GM18519 (cell line): ENCODE data around the gene MXI1.

Experiments
- ATAC-seq: cut with Tn5 transposase; IDR thresholded peaks from one replicate; pipeline ENCODE4 v1.9.1; 2021; ENCODE audit warnings: mild to moderate bottlenecking, moderate library complexity; ENCODE audit not compliant: unreplicated experiment, low FRiP score

Gene MXI1

DNA sequence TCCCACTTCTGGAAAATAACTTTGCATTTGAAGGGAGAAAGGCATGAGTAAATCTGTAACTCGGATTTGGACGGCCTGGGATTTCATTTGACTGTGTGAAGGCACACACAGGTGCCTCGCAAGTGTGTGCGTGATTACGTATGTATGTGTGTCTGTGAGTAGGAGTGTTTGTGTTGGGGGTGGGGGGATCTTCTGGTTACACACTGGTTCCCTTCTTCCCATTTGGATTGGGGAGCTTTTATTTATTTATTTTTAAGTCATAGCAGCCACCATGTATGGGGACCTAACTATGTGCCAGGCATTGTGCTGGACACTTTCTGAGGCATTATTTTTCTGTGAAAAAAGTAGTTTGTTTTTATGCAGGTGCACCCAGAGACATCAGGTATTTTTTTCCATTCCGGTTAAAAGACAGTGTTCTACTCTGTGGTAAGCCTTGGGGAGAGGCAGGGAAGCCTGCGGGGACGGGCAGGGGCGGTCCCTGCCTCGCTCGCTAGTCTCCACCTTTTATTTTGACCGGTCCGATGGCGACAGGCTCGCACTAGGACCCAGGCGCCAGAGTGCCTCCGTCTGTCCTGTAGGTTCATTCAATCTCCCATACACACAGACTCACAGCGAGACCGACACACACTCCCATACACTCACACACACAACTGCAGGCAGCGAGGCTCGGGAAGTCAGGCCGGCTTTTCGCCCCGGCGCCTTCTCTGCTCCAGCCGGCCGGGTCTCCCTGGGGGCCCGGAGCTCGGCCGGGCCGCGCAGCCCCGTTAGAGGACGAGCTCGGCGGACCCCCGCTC, at the start of gene MXI1:
Gene MXI1 (plus strand): TSS at position 595 of the 794 bp plus-strand sequence. CDS start 204 bp downstream, outside the sequence.
- peak; percentile 64 for ATAC-seq

DNA sequence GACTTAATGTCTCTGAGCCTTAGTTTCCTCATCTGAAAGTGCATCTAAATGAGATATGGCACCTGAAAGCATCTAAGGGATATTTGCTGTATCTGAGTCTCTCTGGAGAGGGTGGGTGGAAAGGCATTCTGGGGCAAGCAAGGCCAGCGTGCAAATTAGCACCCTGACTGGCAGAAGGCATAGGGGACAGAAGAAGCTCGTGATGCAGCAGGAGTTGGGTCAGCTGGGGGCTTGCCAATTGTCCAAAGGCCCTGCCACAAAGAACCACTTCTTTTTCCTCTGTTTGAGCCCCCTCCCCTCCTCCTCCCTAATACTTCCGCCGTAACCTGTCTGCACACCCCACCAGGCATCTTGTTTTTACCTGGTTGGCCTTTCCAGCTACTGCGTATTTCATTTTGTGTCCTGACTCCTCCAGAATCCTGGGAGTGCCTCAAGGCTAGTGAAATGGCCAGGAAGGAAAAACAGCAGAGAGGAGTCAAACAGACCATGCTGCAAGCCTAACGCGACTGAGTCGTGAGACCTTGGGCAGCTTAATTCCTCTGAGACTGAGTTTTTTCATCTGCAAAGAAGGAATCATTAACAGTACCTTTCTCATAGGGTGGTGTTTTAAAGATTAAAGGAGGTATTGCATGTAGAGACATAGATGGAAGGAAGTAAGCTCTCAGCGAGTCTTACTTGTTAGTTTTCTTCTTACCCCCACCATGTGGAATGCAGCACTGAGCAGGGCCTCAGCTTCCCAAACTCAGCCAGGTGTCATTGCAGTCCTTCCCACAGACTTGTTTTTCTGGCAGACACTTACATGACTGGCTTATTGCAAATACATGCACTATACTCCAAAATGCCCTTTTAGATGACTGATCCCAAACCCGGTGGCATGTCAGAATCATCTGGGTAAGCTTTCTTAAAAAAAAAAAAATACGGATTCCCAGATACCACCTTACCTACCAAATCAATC, 49.1 kb upstream of the MXI1 start:
- no peak for ATAC-seq

DNA sequence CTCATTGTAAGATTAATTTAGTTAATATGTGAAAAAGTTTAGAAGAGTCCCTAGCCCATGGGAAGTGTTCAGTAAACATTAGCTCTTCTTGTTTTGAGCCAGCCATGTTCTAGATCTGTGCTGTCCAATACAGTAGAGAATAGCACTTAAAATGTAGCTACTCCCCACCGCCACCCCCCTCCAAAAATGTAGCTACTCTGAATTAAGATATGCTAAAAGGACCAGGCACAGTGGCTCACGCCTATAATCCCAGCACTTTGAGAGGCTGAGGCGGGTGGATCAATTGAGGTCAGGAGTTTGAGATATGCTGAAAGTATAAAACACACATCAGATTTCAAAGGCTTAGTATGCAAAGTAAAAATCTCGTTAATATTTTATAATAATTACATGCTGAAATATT, 47.3 kb upstream of the MXI1 start:
- no peak for ATAC-seq

DNA sequence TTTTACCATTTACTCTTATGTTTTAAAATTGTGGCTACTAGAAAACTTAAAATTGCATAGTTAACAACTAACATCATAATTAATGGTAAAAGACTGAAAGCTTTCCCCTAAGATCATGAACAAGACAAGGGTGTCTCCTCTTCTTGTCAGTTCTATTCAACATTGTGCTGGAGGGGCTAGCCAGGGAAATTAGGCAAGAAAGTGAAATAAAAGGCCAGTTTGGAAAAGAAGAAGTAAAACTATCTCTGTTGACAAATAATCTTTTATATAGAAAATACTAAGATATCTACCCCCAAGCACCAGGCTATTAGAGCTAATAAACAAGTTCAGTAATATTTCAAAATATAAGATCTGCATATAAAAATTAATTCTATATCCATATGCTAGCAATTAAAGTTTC, 46.9 kb upstream of the MXI1 start:
- ATAC-seq: no peak

DNA sequence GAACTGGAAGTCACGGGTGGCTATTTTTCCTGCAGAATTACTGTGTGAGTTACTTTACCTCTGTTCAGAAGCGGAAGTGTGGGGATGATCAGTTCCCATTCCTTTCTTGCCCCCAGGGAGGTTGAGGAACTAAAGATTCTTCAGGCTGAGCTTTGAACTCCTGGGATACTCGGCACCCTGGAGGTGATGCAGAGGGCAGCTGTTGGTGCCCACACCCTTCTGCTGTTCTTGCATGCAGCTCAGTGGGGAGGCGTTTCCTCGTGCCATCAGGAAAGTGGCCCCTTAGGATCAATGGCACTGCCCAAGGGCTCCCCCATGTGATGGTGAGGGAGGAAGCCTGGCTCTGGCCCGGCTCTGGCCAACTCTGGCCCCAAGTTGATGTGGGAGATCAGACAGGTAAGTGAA, 44.7 kb upstream of the MXI1 start:
- ATAC-seq: no peak

DNA sequence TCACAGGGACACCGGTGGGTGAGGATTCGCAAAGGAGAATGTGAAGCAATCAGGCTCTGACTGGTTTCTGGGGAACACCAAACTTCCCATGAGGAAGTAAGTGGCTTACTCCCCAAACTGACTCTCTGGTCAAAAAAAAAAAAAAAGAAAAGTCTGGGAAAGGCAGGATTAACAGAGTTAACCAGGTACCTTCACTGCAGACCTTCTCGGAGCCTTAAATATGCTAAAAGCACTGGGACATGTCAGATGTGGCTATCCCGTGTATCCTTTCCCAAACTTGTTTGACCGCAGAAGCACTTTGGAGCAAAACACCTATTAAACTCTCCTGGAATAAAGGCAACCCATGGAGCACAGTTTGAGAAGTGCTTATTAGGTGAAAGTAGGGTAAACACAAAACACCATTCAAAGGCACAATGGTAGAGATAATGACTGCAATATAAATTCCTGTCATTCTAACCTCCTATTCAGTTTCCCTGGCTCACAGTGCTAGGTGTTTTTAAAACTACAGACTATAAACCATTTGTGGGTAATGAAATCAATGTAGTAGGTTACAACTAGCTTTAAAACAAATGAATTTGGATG, 44.1 kb upstream of the MXI1 start:
- ATAC-seq: no peak

DNA sequence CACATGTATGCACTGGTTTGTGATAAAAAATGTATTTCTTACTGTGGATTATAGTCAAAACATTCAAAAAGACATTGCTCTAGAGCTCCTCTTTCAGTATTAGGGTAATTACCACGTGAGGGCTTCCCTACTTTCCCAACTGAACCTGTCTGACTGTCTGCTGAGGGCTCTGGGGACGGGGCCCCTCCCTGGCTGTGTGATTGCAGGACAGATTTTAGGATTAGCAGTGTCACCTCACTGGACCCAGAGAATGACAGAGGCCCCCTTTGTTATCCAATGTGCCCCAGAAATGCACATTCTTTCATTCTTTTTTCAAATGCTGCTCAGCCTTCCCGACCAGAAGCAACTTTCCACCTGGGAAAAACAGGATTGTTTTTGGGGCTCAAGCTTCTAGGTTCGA, 43.6 kb upstream of the MXI1 start:
- no peak for ATAC-seq

DNA sequence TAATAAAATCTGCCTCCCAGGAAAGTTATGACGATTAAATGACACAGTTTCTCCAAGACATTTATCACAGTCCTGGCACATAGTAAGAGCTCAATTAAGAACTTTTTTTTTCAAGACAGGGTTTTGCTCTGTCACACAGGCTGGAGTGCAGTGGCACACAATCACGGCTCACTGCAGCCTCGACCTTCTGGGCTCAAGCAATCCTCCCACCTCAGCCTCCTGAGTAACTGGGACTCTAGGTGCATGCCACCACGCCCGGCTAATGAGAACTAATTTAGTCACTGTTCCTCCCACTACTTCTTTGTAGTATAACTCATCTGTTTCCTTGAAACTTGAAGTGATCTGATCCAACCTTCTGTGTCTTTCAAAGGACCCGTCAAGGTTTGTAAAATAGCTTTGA, 42.2 kb upstream of the MXI1 start:
- no peak for ATAC-seq

DNA sequence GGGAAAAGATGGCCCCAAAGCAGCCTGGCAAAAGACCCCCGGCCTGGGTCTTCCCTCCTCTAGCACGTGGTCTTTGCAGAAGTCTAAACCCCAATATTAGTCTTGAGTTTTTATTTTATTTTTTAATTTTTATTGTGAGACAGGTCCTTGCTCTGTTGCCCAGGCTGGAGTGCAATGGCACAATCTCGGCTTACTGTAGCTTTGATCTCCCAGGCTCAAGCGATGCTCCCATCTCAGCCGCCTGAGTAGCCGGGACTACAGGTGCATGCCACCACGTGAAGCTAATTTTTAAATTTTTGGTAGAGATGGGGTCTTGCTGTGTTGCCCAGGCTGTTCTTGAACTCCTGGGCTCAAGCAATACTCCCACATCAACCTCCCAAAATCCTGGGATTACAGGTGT, 40.3 kb upstream of the MXI1 start:
- ATAC-seq: no peak

DNA sequence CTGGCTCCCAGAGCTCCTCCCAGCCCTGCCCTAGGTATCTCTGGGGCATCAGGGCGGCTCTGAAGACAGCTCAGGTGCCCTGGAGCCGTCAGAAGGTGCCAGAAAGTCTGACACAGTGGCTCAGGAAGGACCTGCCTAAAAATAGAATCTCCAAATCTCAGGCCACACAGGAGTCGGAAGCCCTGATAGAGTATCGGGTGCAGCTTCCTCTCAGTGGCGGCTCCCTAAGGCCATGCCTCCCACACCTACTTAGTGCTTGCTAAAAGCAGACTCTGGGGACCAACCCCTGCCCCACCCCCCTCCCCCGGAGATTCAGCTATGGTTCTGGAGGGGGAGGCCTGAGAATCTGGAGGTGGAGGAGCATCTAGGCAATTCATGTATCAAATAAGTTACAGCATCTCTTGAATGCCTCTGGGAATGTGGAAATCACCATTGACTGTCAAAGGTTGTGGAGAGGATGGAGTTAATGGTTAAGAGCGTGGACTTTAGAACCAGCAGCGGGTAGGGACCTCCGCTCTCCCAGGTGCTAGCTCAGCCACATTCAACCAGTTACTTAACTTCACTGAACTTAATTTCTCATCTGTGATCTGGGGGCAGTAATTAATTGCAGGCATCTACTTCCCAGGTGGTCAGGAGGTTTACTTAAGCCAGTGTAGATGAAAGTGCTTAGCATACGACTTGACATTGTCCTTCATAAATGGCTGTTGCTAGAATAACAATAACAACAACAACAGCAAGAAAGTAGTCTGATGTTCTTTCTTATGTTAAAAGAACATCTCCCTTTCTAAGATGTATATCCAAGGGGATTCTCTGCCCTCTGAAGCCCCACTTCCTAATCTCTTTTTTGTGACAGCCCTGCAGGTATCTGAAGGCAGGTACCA, 38.6 kb upstream of the MXI1 start:
- no peak for ATAC-seq

DNA sequence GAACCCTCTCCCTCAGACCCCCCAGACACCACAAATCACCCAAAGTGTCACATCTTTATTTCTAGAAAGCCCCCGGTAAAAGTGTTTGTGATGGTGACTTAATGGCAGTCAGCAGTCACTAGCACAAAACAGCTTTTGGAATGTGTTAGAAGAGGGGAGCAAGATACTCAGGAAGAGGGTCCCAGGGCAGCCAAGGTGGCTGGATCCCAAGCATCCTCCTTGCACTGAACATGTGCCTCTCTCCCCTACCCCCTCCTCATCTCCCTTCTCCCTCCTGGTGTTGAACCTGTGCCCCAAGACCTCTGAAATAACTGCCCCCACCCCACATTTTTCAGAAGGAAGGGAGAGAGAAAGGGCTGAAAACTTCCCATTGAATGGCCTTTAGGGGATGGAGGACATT, 37.8 kb upstream of the MXI1 start:
- no peak for ATAC-seq

DNA sequence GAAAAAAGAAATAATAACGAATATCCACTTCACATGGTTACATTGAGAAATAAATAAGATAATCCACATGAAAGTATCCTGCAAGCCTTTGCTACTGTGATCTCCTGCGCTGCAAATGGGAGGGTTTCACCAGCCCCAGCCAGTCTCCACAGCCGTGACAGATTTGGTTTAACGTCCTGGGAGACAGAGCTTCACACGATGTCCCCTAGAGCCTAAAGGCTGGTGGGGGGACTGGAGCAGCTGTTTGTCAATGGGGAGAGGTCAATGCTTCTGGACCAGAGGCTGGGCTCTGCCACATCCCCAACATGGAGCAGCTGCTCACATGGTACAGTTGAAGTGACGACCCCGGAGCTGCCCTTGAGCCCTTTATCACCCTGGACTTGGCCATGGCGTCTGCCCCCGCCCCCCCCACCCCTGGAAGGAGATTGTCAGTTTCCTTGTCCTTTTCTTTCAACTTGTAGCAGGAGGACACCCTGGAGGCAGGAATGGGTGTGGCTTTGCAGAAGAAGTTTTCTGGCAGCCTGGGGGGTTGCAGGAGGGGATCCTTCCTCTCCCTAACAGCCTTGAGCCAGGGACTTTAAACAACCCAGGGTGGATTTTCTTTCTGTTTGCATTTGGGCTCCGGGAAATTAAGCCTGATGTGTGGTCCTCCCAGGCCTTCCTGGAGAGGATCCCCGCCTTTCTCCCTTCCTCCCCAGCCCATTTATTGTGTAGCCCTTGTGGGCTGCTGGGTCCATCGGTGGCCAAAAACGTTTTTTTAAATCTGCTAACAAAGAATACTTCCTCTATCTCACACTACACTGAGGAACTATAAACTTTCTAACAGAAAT, 37.0 kb upstream of the MXI1 start:
- ATAC-seq: no peak

DNA sequence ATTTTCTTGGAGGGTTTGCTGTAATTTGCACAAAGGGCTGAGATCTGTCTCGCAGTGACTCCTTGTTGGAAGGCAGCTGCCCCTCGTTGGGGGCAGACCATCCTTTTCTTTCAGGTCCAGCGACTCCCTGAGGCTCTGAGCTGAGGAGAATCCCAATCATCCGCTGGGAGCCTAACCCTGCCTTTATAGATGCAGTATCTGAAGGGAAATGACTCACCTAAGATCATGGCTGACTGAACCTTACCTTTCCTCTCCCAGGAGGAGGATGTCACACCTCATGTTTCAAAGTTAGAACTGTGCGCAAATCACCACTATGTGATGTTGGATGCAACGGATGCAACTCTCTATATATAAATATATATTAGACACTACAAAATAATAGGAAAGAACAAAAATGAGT, 36.4 kb upstream of the MXI1 start:
- ATAC-seq: no peak

DNA sequence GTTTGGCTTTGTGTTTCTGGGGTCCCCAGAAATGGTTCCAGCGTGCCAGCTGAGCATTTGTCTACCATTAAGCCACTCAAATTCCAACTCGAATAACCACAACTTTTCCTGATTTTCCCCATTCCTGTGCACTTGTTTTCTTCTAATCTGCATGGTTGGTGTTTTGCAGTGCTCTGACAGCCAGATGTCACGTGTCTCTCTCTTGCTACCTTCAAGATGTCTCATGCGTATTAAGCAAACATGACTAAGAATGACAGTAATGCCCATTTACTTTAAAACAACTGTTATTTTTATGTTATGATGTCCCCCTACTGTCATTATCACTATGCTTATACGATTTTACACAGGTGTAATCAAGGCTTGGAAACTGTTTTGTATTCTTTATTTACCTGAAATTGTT, 35.2 kb upstream of the MXI1 start:
- ATAC-seq: no peak

DNA sequence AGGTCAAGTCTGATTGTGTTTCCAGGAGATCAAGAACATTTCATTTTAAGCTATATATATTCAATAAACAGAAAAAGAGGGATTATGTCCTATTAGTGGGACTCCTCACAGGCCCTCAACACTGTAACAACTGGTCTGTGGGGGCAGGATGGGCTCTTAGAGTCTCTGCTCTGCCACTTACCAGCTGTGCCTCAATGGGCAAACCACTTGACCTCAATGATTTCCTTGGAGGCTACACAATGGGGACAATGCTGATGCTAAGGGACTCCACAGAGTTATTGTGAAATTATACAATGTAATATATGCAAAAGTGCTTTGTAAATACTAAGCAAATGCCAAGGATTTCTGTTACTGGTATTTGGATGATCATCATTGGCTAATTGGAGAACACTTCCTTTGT, 33.2 kb upstream of the MXI1 start:
- ATAC-seq: no peak

DNA sequence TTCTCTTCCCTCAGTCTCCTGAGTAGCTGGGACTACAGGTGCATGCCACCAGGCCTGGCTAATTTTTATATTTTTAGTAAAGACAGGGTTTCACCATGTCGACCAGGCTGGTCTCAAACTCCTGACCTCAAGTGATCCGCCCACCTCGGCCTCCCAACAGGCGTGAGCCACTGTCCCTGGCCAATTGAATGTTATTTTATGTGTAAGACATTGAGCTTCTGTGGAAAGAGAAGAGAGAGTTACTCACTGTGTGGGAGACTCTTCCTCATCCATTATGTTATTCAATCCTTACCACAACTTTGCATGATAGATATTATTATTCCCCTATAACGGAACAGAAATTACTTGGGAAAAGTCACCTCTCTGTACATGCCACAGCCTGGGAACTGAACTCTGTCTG, 32.6 kb upstream of the MXI1 start:
- ATAC-seq: no peak

DNA sequence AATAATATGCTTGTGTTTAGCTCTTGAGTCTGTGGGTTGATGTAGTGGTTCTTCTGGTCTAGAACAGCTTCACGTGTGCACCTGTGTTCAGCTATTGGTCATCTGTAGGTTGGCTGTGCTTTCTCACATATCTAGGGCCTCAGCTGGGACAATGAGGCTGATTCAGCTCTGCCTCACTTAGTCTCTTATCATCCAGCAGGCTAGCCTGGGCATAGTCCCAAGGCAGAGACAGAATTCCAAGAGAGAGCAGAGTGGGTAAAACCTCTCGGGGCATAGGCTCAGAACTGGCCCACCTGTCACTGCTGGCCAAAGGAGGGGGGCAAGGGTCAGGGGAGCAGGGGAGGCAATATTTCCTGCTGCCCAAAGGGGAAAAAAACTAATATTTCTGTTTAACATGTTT, 32.0 kb upstream of the MXI1 start:
- ATAC-seq: no peak

DNA sequence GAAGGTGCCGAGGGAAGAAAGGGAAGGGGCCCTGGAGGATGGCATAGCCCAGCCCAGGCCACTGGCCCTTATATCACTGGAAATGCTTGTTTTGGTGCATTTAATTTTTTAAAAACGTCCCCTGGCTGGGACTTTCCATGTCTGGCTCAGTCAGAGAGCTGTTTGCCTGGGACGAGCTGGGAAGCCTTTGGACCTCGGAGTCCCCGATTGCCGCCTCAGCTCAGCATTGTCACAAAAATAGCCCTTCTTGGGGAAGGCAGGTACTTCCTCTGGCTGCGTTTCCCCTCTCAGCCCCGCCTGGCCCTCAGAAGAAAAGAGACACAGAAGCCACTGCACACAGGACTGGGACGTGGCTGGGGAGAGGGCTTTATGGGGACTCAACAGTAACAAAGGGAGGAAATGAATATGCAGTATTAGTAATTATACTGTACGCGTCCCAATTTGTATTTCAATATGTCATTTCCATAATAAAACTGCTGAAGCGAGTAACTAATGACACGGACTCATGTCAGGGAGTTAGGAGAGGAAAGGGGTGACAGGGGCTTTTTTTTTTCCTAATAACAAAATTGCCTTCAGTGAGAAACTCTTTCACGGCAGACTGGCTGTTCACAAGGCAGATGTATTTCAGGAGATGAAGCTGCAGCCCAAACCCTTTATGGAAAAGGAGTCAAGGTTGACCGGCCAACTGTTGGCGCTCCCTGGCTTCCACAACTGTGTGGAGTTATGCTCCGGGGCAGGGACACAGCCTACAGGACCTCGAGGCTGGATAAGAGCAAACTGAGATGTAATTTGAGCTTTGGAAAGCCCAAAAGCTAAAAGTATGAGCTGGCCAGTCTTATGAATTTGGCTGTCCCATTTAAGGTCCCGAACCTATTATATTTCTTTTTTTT, 31.0 kb upstream of the MXI1 start:
- no peak for ATAC-seq

DNA sequence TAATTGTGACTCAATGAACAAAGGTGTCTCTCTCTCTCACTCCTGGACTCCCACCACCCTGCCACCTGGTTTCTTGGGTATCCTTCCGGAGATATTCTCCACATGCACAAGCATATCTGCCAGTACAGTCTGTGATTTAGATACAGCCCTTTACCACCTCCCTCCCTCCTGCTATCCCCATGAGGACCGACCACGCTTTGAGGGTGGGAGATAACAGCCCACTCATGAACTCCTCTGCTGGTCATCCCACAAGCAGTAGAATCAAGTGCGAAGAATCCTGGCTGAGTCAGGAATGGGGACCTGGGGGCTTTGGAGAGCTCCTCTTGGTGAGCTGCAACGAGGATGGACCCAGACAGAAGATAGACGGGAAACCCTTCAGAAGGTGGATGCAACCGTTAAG, 28.2 kb upstream of the MXI1 start:
- no peak for ATAC-seq
